ENCODE results near the gene MLXIP. TPM values are rescaled to one million over a fixed set of nuclear protein-coding genes. Genes with fewer than 3 reads are reported as not detected.

Gene MLXIP
- total RNA-seq, 1 donor from 2014 or later: 34.2 TPM

GRCh38 chr12:122161682-122162081 is 83.1 kb downstream of the MLXIP start:
- H3K36me3 ChIP-seq (ENCODE audit: control insufficient read depth, insufficient read depth, low read length): no peaks in the 10 kb centered on the region
- H3K27me3 ChIP-seq (ENCODE audit: control insufficient read depth, insufficient read depth, low read length): no peaks in the 10 kb centered on the region
- H3K4me3 ChIP-seq (ENCODE audit: low read depth, low read length): no peak overlapping the region
- no peak for DNase-seq (ENCODE audit: low read depth)
- no peak for TF ChIP-seq CTCF (IDR thresholded peaks at IDR 0.05; ENCODE audit: insufficient read depth, low read length, poor library complexity, severe bottlenecking)

DNA sequence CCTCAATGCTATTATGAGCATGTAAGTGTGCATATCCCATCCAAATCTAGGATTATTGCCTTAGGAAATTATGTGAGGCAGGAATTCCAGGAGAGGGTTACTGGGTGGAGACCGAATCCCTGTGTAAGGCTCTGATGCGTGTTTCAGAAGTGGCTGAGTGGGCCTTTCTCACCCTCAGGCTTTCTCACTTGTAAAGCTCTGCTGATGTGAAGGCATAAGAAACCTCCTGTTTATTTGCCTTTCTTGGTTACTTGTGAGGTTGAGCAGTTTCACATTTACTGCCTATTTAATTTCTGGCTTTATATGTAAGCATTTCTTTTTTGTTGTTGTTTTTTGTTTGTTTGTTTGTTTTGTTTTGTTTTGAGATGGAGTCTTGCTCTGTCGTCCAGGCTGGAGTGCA is 84.4 kb downstream of the MLXIP start:
- Histone ChIP-seq H3K36me3 (ENCODE audit: control insufficient read depth, insufficient read depth, low read length) (no peaks in the 10 kb centered on the region), H3K4me3 (ENCODE audit: low read depth, low read length) (no peak overlapping the region), H3K27me3 (ENCODE audit: control insufficient read depth, insufficient read depth, low read length) (no peaks in the 10 kb centered on the region)
- no peak for DNase-seq (ENCODE audit: low read depth)
- no peak for TF ChIP-seq CTCF (IDR thresholded peaks at IDR 0.05; ENCODE audit: insufficient read depth, low read length, poor library complexity, severe bottlenecking)

DNA sequence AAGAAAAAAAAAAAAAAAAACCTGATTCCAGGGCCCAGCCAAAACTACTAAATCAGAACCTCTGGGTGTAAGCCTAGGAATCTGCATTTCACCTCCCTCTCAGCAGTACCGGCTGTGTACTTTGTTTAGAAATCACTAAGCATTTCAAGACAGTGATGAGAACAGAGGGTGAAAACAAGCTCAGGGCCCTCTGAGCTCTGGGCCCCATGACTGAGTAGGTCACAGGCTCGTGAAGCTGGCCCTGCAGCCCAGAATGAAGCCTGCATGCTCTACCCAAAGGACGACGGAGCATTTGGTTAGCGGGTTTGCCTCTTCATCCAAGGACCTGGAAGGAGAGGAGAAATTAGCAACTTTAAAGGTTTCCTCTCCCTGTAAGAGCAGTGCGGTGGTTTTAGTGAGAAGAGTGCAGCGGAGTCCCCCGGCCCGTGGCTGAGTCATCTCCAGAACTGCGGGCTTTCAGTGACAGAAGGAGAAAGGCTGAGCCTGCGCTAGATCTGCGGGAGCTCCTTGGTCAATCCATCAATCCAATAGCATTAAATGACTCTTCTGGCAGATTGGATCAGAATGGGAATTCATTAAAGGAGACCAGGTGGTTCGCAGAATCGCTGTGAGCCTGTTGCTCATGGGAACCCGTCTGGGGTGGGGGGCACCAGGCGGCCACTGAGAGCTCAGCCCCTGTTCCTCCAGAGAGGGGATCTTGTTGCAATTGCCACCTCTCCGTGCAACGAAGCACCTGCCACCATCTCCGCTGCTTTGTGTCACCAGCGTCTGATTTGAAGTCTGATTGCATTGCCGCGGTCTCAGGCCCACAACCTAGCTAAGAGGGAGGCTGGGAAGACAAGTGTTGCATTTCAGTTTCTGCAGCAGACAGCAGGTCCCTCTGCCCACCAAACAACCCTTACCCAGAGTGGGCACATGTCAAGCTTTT is 88.1 kb downstream of the MLXIP start:
- Histone ChIP-seq H3K4me3 (ENCODE audit: low read depth, low read length) (no peak overlapping the region), H3K27me3 (ENCODE audit: control insufficient read depth, insufficient read depth, low read length) (no peaks in the 10 kb centered on the region), H3K36me3 (ENCODE audit: control insufficient read depth, insufficient read depth, low read length) (no peaks in the 10 kb centered on the region)
- no peak for DNase-seq (ENCODE audit: low read depth)
- TF ChIP-seq CTCF (IDR thresholded peaks at IDR 0.05; ENCODE audit: insufficient read depth, low read length, poor library complexity, severe bottlenecking): no peak

- no peak overlapping the region for H3K4me3 ChIP-seq (ENCODE audit: low read depth, low read length)
- no peak for DNase-seq (ENCODE audit: low read depth)
- no peak for TF ChIP-seq CTCF (IDR thresholded peaks at IDR 0.05; ENCODE audit: insufficient read depth, low read length, poor library complexity, severe bottlenecking)
- H3K27me3 ChIP-seq (ENCODE audit: control insufficient read depth, insufficient read depth, low read length): no peaks in the 10 kb centered on the region
- H3K36me3 ChIP-seq (ENCODE audit: control insufficient read depth, insufficient read depth, low read length): no peaks in the 10 kb centered on the region
Measured at GRCh38 chr12:122167356-122167925, 88.9 kb downstream of the MLXIP start.

GRCh38 chr12:122168492-122168891 is 89.9 kb downstream of the MLXIP start:
- TF ChIP-seq CTCF (IDR thresholded peaks at IDR 0.05; ENCODE audit: insufficient read depth, low read length, poor library complexity, severe bottlenecking): no peak
- peaks cover 3% of the 10 kb centered on the region for H3K27me3 ChIP-seq (ENCODE audit: control insufficient read depth, insufficient read depth, low read length)
- H3K4me3 ChIP-seq (ENCODE audit: low read depth, low read length): no peak overlapping the region
- no peaks in the 10 kb centered on the region for H3K36me3 ChIP-seq (ENCODE audit: control insufficient read depth, insufficient read depth, low read length)
- DNase-seq (ENCODE audit: low read depth): no peak

All from kidney epithelial cell (primary cell).